Right cardiac atrium (tissue), 5 donors: ENCODE data around the gene BPIFB2. TPM values are rescaled to one million over a fixed set of nuclear protein-coding genes. Genes with fewer than 3 reads are reported as not detected.

Experiments
- ATAC-seq, 2 donors: fragments of 200-7000 bp; cut with Tn5 transposase; one replicate each; pipeline versions ENCODE4 v1.8.0 to v1.9.1; 2020; ENCODE audit warnings: moderate library complexity in 2 of 2, mild to moderate bottlenecking in 1 of 2
- DNase-seq, 3 donors: peaks; one replicate each; pipeline ENCODE4 v3.0.0-alpha.2; 2020
- H3K27ac ChIP-seq: one replicate; pipeline ENCODE4 v1.5.1; 2013; ENCODE audit warnings: mild to moderate bottlenecking, low read length, control low read depth, moderate library complexity
- H3K27me3 ChIP-seq: one replicate; pipeline ENCODE4 v1.6.1; 2013; ENCODE audit not compliant: control insufficient read depth, insufficient read depth
- H3K4me1 ChIP-seq: one replicate; pipeline ENCODE4 v1.6.1; 2013; ENCODE audit warnings: low read length; ENCODE audit not compliant: control insufficient read depth, insufficient read depth
- H3K4me3 ChIP-seq: one replicate; pipeline ENCODE4 v1.5.1; 2013; ENCODE audit warnings: low read length, control low read depth
- H3K9me3 ChIP-seq: one replicate; pipeline ENCODE4 v1.6.1; 2013; ENCODE audit warnings: low read length; ENCODE audit not compliant: control insufficient read depth
- WGBS: extraction: QIAGEN DNeasy Blood & Tissue Kit; methylation state at CpG from one replicate; pipeline ENCODE4 v1.1.7; 2013; 5-methylcytosine and 5-hydroxymethylcytosine counted together
- intact Hi-C, 4 donors: fragments of 100-400 bp; cut with DNase I; formaldehyde crosslinking; loops; one replicate each; pipeline versions ENCODE4 v1.11.0 to v1.14.0; 2022 to 2023
- polyA plus RNA-seq: library from polyadenylated mRNA; stranded (reverse); fragments of 200-250 nt; gene quantifications from one replicate; pipeline ENCODE4 v1.2.3, GENCODE V29; 2013
- total RNA-seq, 4 donors: library from RNA; stranded (reverse); fragmentation: NEBNext Ultra II Directional; extraction: Animal tissue kit (Norgen Biotek cat#: 25700); gene quantifications; one replicate each; pipeline ENCODE4 v1.2.1, GENCODE V29; 2021
- donor health status: healthy with polysubstance abuse.
- donor health status: DM: no; HTN: yes; CAD: no.
- donor health status: DM: no; HTN: no; CAD: no.
- donor health status: DM: no; HTN: yes; CAD: no; lungs with severe emphysema.
- donor health status: DM: yes; HTN: yes; CAD: no.

BPIFB2 gene
- total and polyA plus RNA-seq, 5 donors: not detected

DNA sequence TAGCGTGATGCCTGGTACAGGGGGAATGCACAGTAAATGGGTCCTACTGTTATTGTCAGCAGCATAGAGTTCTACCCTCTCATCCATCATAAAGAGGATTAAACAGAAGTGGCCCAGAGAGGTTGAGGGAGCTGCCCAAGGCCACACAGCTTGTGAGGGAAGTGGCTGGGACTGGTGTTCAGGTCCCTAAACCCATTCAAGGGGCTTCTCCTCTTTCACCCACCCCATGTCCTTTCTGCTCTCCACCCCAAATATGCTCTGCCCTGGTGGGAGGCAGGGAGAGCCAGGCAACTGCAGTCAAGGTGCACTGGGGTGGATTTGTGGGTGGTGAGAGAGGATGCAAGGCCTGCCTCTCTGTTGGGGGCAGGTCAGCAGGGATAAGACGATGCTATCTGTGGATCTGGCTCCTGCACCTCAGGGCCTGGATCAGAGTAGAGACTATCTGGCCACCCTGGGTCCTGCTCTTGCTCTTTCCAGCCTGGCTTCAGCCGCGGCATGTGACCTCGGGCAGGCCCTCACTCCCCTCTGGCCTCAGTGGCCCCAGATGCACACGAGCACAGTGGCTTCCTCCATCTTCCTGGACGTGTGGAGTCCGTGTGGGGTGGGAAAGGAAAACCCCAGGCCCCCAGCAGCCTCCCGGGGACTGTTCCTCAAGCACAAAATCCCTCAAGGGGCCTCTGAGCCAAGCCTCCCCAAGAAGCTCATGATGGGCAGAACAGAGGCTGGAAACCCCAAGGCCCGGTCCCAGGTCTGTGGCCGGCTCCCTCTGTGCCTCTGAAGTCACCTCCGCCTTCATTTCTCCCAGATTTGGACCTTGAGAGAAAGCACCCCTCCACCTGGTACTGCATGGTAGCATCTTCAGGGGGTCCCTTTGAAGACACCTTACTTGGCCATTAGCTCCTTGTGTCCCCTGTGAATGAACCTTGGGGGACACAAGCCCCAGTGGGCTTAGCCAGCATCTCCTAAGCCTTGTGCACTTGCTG, 20.6 kb downstream of the BPIFB2 start:
- no peak overlapping the region for H3K27ac ChIP-seq
- no peaks in the 10 kb centered on the region for H3K4me1 ChIP-seq
- no peak overlapping the region for H3K4me3 ChIP-seq
- H3K9me3 ChIP-seq: no peaks in the 10 kb centered on the region
- WGBS: 66% methylated on average over 12 of the region's 12 CpGs
- ATAC-seq: no peak
- intact Hi-C loops: no loop called here
- DNase-seq: no peak
- H3K27me3 ChIP-seq: no peaks in the 10 kb centered on the region

DNA sequence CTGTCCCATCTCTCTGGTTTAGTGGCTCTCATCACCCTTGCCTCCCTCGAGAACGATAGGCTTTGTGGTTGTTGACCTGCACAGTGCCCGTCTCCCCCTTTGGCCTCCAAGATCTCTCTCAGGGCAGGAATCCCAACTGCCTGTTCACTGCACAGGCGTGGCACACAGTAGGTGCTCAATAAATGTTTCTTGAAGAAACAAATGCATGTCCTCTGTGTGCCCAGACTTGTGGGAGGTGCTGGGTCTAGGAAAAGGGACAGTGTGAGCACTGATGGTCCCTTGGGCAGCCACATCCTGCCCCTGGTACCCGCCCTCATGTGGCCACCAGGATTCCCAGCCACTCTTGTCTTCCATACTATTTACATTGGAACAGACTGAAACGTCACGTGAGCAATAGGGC, 21.4 kb downstream of the BPIFB2 start:
- Histone ChIP-seq H3K4me1 (no peaks in the 10 kb centered on the region), H3K4me3 (no peak overlapping the region), H3K9me3 (no peaks in the 10 kb centered on the region), H3K27me3 (no peaks in the 10 kb centered on the region), H3K27ac (no peak overlapping the region)
- intact Hi-C loops: no loop called here
- WGBS: 67% methylated on average over 7 of the region's 7 CpGs
- ATAC-seq (no peak), DNase-seq (no peak)

DNA sequence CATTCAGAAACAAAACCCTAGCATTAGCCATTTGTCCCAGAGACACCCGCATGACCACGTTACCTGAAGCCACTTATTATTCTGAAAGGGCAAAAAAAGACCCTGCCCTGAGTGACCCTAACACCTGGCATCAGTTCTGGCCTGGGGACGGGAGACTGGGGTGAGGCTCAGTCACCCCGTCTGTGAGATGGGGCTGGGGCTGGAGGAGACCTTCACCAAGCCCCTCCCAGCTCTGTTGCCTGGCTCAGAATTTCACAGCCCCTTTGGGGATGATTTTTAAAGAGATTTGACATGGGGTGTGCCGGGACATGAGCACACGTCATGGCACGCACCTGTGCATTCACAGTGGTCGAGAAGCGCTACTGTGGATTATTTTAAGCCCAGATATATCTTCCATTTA, 22.6 kb downstream of the BPIFB2 start:
- 88% methylated on average over 9 of the region's 9 CpGs for WGBS
- DNase-seq (no peak), ATAC-seq (no peak)

DNA sequence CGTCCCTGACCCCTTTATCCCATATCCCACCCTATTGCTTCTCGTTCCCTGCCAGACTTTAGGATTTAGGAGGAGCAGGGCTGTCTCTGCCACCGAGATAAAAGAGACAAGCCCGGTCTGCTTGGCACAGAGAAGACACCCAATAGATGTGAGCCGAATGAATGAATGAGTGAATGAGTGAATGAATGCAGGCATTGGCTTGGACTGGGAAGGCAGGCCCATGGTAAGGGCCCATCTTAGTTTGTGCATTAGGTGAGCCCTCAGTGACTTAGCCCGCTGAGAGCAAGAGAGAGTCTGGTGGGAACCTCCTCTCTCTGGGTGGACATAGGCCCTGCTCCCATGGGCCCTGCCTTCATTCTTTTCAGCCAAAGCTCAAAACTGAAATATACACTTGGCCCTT, 23.1 kb downstream of the BPIFB2 start:
- WGBS: 78% methylated on average over 6 of the region's 6 CpGs
- Histone ChIP-seq H3K4me3 (no peak overlapping the region), H3K9me3 (no peaks in the 10 kb centered on the region), H3K27ac (no peak overlapping the region), H3K4me1 (no peaks in the 10 kb centered on the region), H3K27me3 (no peaks in the 10 kb centered on the region)
- intact Hi-C loops: no loop called here
- ATAC-seq: no peak
- no peak for DNase-seq

More for the DNA sequence above, 22.6 kb downstream of the BPIFB2 start:
- Histone ChIP-seq H3K27ac (no peak overlapping the region), H3K9me3 (no peaks in the 10 kb centered on the region), H3K27me3 (no peaks in the 10 kb centered on the region), H3K4me3 (no peak overlapping the region), H3K4me1 (no peaks in the 10 kb centered on the region)
- intact Hi-C loops: no loop called here

DNA sequence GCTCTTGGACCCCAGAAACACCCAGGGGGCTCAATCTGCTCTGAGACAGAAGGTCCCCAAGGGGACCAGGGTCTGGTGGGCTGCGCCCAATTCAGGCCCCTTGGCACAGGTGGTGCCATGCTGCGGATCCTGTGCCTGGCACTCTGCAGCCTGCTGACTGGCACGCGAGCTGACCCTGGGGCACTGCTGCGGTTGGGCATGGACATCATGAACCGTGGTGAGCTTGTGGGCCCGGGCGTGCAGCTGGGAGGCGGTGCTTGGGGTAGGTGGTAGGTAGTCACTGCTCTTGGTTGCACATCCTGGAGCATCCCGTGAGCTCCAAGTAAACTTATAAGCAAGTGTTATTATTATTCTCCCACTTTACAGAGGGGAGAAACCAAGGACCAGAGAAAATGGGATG, 24.0 kb downstream of the BPIFB2 start, which contains the start of gene BPIFB6:
Gene BPIFB6, plus strand, starts transcription at position 118 of the 400 bp plus-strand sequence. Its CDS starts 0 bp downstream, at position 118.
- DNase-seq: no peak
- no peaks in the 10 kb centered on the region for H3K9me3 ChIP-seq
- intact Hi-C loops: no loop called here
- no peak within 1 kb of the TSS for H3K4me3 ChIP-seq
- no peak for ATAC-seq
- 89% methylated on average over 10 of the region's 10 CpGs for WGBS
- no peaks in the 10 kb centered on the region for H3K27me3 ChIP-seq
- no peaks in the 10 kb centered on the region for H3K4me1 ChIP-seq
- no peak within 1 kb of the TSS for H3K27ac ChIP-seq

DNA sequence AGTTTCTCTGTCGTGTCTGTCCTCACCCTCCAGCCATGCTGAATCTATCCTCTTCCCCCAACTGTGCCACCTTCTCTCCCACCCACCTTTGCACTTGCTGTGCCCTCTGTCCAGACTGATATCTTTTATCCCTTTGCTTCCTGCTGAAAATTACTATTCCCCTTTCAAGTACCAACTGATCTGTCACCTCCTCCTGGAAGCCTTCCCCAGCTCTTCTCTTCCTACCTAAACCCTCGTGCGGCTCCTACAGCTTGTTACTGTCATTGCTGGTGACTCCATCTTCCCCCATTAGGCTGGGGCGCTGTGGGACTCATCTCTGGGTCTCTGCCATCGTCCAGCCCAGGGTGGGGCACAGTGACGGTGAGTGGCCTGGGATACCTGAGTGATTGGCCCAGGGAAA, 25.1 kb downstream of the BPIFB2 start:
- intact Hi-C loops: no loop called here
- no peak for DNase-seq
- Histone ChIP-seq H3K27me3 (no peaks in the 10 kb centered on the region), H3K4me3 (no peak overlapping the region), H3K4me1 (no peaks in the 10 kb centered on the region), H3K27ac (no peak overlapping the region), H3K9me3 (no peaks in the 10 kb centered on the region)
- no peak for ATAC-seq
- 72% methylated on average over 6 of the region's 6 CpGs for WGBS

DNA sequence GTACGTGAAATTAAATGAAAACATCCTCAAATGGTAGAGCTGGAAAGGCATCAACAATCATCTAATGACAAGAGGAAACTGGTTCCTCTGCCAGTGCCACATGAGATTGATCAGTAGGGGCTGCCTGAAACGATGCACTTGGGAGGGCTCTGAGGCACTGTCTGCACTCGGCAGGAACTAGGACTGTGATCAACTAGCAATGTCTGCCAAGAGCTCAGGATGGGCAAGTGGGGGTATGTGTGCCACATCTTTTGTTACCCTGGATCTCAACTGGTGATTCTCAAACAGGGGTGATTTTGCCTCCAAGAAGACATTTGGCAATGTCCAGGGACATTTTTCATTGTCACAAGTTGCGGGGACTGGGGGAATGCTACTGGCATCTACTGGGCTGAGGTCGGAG, 25.9 kb downstream of the BPIFB2 start:
- intact Hi-C loops: no loop called here
- H3K27me3 ChIP-seq: no peaks in the 10 kb centered on the region
- H3K4me1 ChIP-seq: no peaks in the 10 kb centered on the region
- H3K27ac ChIP-seq: no peak overlapping the region
- DNase-seq (no peak), ATAC-seq (no peak)
- H3K9me3 ChIP-seq: no peaks in the 10 kb centered on the region
- 62% methylated on average over 5 of the region's 5 CpGs for WGBS
- no peak overlapping the region for H3K4me3 ChIP-seq

DNA sequence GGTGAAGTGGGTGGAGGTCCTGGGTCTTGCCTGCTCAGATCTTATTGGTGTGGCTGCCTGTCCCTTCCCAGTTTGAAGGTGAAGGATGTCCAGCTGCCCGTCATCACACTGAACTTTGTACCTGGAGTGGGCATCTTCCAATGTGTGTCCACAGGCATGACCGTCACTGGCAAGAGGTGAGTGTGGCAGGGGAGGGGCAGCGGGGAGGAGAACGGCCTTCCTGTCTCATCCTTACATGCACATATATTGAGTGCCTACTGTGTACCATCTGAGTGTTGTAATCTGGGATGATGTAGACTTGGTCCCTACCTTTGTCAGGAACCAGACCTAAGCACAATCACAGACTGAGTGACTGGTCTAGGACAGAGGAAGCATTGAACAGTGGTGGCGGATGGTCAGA, 26.6 kb downstream of the BPIFB2 start:
- intact Hi-C loops: no loop called here
- Histone ChIP-seq H3K4me1 (no peaks in the 10 kb centered on the region), H3K27ac (no peak overlapping the region), H3K9me3 (no peaks in the 10 kb centered on the region), H3K4me3 (no peak overlapping the region), H3K27me3 (no peaks in the 10 kb centered on the region)
- ATAC-seq (no peak), DNase-seq (no peak)
- 74% methylated on average over 5 of the region's 5 CpGs for WGBS

DNA sequence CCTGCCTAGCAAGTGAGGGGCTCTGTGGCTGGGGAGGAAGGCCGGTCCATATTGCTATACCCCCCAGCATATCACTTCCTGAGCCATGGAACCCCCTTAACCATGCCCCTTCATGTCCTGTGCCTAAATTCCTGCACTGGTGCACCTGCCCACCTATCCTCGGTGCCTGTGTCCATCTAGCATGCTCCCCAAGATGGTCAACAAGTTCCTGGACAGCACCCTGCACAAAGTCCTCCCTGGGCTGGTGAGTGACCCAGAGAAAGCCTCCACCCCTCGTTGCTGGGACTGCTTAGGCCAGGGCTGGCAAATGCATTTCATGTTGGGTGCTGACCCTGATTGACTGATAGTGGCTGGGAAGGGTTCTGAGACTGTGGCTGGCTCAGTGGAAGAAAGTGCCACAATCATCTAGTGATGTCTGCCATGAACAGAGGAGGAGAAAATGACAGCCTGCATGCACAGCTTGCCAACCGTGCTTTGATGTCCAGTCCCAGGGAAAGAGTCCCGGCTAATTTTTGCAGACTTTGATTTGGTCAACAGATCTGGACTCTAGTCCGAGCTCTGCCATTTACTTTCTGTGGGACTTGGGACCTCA, 27.5 kb downstream of the BPIFB2 start:
- H3K27me3 ChIP-seq: no peaks in the 10 kb centered on the region
- DNase-seq (no peak), ATAC-seq (no peak)
- H3K4me1 ChIP-seq: no peaks in the 10 kb centered on the region
- intact Hi-C loops: no loop called here
- H3K9me3 ChIP-seq: no peaks in the 10 kb centered on the region
- H3K4me3 ChIP-seq: no peak overlapping the region
- H3K27ac ChIP-seq: no peak overlapping the region
- WGBS: 82% methylated on average over 6 of the region's 6 CpGs

DNA sequence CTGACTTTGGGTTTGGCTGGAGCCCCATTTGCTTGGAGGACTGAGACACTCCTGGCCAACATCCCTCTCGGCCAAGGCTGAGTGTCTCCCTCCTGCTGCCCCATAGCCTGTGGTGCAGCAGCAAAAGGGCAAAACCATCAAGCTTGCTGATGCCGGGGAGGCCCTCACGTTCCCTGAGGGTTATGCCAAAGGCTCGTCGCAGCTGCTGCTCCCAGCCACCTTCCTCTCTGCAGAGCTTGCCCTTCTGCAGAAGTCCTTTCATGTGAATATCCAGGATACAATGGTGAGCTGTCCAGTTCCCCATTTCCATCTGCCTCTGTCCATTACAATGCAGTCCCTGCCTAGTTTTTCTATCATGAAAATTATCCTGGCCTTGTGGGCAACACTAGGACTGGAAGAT, 30.0 kb downstream of the BPIFB2 start:
- Histone ChIP-seq H3K27me3 (no peaks in the 10 kb centered on the region), H3K4me1 (no peaks in the 10 kb centered on the region), H3K9me3 (no peaks in the 10 kb centered on the region), H3K4me3 (no peak overlapping the region), H3K27ac (no peak overlapping the region)
- 66% methylated on average over 5 of the region's 5 CpGs for WGBS
- no peak for ATAC-seq
- DNase-seq: no peak
- intact Hi-C loops: no loop called here

DNA sequence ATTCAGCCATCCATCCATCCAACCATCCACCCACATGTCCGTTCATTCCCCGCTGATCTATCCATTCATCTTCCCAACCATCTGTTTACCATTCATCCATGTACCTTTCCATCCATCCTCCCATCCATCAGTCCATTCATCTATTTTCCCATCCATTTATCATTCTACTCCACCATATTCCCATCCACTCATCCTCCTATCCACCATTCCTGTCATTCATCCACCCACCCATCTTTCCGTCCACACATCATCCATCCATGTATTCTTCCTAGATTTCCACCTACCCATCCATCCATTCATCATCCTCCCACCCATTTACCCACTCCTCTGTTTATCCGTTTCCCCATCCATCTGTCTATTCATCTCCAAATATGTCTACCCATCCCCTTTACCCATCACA, 30.7 kb downstream of the BPIFB2 start:
- Histone ChIP-seq H3K9me3 (no peaks in the 10 kb centered on the region), H3K4me3 (no peak overlapping the region), H3K27me3 (no peaks in the 10 kb centered on the region), H3K4me1 (no peaks in the 10 kb centered on the region), H3K27ac (no peak overlapping the region)
- no peak for DNase-seq
- intact Hi-C loops: no loop called here
- no peak for ATAC-seq
- WGBS: 87% methylated on average over 4 of the region's 4 CpGs
